Measurements from ENCODE around the gene RDH14.

DNA sequence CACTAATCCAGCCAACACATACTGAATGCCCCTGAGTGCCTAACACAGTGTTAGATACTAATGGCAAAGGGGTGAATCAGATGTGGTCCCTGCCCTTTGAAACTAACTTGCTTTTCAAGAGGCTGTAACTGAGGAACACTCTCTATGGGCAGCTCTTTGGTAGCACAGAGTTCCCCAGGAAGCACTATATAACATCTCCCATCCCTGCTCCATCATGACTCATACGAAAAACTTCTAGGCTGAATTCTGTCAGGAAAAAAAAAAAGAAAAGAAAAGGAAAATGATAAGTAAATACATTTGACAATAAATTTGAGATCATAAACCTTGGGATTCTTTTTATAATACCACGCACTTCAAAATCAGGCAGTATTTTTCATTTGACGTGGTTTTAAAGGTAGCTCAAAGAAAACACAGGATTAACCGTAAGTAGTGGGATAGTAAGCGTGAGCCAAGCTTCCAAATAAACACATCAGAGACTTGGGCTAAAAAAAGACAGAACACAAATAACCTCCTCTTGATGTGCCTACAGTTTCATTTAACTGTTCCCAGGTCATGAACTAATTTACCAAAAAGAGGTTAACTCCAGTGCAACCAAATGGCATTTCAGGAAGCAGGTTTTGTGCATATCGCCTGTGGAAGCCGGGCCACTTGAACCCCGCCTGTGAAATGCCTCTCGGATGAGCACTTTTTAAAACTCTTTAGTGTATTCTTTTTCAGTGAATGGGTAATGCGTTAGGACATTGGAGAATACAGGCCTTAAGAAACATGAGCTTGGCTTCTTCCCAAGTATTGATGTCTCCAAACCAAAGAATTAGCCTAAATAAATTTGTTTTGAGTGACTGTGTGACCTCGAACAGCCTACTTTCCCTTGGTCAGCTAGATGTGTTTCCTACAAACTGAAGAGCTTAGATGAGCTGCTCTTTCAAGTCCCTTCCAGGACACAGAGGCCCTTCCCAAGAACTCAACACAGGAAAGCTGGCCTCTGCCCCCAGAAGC is 42.0 kb downstream of the RDH14 start:
- TF ChIP-seq, protein P1, sequence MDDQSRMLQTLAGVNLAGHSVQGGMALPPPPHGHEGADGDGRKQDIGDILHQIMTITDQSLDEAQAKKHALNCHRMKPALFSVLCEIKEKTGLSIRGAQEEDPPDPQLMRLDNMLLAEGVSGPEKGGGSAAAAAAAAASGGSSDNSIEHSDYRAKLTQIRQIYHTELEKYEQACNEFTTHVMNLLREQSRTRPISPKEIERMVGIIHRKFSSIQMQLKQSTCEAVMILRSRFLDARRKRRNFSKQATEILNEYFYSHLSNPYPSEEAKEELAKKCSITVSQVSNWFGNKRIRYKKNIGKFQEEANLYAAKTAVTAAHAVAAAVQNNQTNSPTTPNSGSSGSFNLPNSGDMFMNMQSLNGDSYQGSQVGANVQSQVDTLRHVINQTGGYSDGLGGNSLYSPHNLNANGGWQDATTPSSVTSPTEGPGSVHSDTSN (CRISPR knock-in tag; IDR thresholded peaks at IDR 0.05), result no peak
- TF ChIP-seq, protein P2, sequence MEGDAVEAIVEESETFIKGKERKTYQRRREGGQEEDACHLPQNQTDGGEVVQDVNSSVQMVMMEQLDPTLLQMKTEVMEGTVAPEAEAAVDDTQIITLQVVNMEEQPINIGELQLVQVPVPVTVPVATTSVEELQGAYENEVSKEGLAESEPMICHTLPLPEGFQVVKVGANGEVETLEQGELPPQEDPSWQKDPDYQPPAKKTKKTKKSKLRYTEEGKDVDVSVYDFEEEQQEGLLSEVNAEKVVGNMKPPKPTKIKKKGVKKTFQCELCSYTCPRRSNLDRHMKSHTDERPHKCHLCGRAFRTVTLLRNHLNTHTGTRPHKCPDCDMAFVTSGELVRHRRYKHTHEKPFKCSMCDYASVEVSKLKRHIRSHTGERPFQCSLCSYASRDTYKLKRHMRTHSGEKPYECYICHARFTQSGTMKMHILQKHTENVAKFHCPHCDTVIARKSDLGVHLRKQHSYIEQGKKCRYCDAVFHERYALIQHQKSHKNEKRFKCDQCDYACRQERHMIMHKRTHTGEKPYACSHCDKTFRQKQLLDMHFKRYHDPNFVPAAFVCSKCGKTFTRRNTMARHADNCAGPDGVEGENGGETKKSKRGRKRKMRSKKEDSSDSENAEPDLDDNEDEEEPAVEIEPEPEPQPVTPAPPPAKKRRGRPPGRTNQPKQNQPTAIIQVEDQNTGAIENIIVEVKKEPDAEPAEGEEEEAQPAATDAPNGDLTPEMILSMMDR (tag by site-specific recombination; IDR thresholded peaks at IDR 0.05), result no peak
- no peak for TF ChIP-seq GLI2 (tag by site-specific recombination; IDR thresholded peaks at IDR 0.05; ENCODE audit: borderline replicate concordance, low read depth)
- no peak for TF ChIP-seq ZNF274 (IDR thresholded peaks at IDR 0.05; ENCODE audit: low read length)
- no peak for TF ChIP-seq ZNF274 (tag by site-specific recombination; IDR thresholded peaks at IDR 0.05; ENCODE audit: borderline replicate concordance)
- TF ChIP-seq, protein P3, sequence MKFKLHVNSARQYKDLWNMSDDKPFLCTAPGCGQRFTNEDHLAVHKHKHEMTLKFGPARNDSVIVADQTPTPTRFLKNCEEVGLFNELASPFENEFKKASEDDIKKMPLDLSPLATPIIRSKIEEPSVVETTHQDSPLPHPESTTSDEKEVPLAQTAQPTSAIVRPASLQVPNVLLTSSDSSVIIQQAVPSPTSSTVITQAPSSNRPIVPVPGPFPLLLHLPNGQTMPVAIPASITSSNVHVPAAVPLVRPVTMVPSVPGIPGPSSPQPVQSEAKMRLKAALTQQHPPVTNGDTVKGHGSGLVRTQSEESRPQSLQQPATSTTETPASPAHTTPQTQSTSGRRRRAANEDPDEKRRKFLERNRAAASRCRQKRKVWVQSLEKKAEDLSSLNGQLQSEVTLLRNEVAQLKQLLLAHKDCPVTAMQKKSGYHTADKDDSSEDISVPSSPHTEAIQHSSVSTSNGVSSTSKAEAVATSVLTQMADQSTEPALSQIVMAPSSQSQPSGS (tag by site-specific recombination; IDR thresholded peaks at IDR 0.05; ENCODE audit: low read depth), result no peak
- no peak for TF ChIP-seq MZF1 (tag by site-specific recombination; IDR thresholded peaks at IDR 0.05; ENCODE audit: borderline replicate concordance)

Data from HEK293 (cell line).